HG02885 (cell line): ENCODE results near the gene UGT1A7.
"Not testable (repeated sequence)": the region's sequence is repeated elsewhere in the genome, so short reads cannot be mapped to it uniquely, and the experiment has no call there.

ENCODE experiments used
- ATAC-seq: cut with Tn5 transposase; IDR thresholded peaks from one replicate; pipeline ENCODE4 v1.9.1; 2021; ENCODE audit warnings: mild to moderate bottlenecking; ENCODE audit not compliant: unreplicated experiment, poor library complexity

Gene UGT1A7

DNA sequence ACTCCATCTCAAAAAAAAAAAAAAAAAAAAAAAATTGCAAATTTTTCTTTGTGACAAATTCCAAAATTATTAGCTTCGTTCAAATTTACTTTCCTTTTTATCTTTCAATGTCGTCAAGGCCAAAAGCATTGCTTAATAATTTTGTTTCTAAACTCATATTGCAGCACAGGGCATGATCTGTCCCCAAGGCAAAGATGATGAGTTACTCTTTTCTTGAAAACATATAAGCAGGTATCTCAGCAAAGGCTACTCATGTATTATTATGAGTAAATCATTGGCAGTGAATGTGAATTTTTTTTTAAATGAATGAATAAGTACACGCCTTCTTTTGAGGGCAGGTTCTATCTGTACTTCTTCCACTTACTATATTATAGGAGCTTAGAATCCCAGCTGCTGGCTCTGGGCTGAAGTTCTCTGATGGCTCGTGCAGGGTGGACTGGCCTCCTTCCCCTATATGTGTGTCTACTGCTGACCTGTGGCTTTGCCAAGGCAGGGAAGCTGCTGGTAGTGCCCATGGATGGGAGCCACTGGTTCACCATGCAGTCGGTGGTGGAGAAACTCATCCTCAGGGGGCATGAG is at the start of gene UGT1A7:
UGT1A7 (plus strand) TSS at position 381 of the 579 bp plus-strand sequence; CDS start at position 418, 37 bp downstream.
- no peak for ATAC-seq

DNA sequence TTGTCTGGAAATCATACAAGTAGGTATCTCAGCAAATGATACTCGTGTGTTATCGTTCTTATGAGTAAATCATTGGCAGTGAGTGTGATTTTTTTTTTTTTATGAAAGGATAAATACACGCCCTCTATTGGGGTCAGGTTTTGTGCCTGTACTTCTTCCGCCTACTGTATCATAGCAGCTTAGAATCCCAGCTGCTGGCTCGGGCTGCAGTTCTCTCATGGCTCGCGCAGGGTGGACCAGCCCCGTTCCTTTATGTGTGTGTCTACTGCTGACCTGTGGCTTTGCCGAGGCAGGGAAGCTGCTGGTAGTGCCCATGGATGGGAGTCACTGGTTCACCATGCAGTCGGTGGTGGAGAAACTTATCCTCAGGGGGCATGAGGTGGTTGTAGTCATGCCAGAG is 45.4 kb upstream of the UGT1A7 start, which contains the start of gene UGT1A10:
UGT1A10 (plus strand) TSS at position 143 of the 400 bp plus-strand sequence; CDS start at position 218, 75 bp downstream.
- not testable (repeated sequence) for ATAC-seq

DNA sequence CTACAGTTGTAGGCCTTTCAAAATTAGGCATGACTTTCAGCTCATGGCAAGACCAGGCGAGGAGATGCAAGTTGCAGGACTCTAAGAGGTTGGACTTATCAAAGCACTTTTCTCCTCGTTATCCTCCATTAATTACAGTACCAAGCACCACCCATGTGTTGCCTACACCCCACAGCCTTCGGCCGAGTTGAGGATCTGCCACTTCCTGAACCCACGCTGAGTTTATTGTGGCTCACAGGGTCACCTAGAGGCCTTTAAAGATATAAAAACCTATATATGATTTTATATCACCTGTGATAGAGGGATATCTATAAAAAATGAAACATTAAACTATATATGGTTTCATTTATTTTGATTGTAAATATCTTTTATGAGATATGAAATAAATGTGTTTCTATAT is 42.9 kb upstream of the UGT1A7 start:
- ATAC-seq: no peak

DNA sequence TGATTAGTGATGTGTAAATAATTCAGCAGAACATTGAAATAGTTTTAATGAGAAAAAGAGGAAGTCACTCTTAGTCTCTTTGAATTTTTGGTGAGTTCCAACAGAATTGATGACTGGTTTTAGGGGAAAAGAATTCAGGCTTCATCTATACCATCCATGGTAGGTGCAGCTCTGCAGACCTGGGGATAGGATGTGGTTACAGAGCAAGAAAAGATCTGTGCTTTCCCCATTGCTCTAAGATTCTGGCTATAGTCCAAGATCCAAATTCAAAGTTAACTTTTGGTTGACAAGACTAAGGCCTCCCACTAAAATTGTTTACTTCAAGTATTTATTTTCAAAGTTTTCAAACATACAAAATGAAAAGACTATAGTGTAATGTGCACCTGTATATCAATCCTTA is 41.8 kb upstream of the UGT1A7 start:
- ATAC-seq: no peak

DNA sequence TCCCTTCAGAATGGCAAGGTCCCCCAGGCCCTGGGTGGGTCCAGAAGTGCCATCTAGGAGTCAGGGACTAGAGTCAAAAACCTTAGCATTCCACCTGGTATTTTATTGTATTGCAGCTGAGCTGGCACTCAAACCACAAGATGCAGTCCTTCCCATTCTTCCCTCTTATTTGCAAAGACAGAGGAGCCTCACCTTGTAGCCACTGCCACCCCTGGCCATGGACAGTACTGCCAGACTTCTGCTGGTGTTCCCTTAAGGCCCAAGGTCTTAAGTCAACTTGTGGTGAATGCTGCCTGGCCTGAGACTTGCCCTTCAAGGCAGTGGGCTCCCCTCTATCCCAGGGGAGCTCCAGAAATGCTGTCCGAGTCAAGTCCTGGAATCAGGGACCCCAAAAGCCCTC is 38.6 kb upstream of the UGT1A7 start:
- no peak for ATAC-seq

DNA sequence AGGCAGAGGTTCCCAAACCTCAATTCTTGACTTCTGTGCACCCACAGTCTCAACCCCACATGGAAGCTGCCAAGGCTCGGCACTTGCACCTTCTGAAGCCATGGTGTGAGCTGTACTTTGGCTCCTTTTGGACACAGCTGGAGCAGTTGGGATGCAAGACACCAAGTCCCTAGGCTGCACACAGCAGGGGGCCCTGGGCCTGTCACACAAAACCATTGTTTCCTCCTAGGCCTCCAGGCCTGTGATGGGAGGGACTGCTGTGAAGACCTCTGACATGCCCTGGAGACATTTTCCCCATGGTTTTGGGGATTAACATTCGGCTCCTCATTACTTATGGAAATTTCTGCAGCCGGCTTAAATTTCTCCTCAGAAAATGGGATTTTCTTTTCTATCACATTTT is 35.7 kb upstream of the UGT1A7 start:
- not testable (repeated sequence) for ATAC-seq

DNA sequence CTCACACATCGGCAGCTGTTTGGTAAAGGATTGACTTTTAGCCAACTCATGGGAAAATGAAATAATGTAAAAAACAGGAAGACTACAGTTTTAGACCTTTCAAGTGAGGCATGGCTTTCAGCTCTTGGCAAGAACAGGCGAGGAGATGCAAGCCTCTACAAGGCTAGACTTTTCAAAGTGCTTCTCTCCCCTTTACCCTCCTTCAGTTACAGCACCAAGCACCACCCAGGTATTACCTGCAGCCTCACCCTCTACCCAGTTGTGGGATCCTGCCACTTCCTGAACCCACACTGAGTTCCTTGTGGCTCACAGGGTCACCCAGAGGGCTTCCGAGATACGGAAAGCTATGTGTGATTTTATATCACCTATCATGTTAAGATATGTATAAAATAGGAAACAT is 30.7 kb upstream of the UGT1A7 start:
- ATAC-seq: no peak

DNA sequence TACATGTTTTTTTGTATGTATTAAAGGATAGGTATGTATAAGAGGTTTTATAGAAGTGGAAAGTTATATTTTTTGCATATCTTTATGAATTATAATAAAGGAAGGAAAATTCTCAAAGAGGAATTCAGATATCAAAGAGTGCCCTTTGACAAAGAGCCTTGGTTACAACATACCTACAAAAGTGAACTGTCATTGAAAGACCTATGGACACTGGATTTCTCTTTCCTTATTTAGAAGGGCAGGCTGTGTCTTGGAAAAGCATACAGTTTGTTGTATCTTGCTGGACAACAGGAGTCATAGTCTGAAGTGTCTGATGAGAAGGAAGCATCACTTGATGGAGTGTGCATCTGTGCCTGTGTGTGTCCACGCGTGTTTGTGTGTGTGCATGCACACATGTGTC is 30.3 kb upstream of the UGT1A7 start:
- no peak for ATAC-seq

DNA sequence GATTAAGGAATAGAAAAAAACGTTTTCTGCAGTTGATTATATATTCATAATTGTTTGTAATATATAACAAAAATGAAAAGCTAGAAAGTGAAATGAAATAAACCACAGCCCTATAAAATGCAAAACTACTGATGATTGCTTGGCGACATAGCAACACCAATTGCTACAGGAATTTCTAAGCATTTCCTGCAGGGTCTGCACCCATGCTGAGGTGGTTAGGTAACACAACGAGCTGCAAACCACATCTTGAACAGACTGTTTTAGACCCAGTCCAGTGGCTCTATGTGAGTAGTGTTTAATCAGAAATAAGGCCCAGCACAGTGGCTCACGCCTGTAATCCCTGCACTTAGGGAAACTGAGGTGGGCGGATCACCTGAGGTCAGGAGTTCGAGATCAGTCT is 27.2 kb upstream of the UGT1A7 start:
- no peak for ATAC-seq

DNA sequence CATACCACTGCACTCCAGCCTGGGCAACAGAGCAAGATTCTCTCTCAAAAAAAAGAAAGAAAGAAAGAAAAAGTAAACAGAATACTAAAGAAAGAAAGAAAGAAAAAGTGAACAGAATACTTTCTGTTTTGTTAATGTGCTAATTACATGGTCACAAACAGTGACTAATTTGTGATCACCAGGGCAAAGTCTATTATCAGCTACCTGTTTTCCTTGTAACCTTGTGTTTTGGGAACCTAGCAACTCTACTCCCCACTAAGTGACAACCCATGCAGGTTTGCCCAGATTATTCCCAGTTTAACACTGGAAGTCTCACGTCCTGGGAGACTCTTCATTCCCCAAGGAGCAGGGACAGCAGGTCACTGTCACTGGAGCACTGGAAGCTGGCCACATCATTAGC is 26.7 kb upstream of the UGT1A7 start:
- no peak for ATAC-seq

DNA sequence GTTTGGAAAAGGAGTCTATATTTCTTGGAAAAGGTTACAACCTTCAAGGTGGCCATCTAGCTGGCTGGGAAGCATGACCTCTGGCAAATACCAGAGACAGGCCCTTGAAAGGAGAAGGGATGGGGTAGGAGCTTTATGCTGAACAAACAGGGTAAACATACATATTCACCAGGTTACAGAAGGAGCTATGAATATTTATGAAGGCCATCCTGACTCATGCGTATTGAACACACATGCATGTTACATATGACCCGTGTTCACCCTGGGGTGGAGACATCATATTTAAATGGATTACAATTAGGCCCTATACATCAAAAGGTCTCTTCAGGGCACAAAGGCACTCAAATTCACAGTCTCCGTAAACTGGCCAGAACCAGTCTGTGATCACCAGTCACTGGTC is 25.8 kb upstream of the UGT1A7 start:
- ATAC-seq: not testable (repeated sequence)

DNA sequence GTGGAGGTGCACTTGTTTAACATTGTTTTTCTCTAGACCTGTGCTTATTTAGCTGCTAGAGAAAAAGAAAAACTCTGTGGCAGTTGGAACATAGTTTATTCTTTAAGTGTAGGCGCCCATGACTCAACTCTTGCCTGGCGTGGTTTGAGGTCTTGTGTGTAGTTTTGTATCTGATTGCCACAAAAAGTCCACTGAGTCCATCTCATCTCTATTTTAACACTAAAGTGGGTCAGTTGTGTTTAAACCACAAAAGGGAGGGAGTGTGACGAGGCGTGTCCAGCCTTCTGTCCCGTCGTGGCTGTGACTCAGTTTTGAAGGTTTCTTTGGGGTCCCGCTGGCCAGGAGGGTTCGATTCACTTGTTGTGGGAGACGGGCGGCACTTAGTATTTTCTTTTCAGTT is 25.3 kb upstream of the UGT1A7 start:
- no peak for ATAC-seq

DNA sequence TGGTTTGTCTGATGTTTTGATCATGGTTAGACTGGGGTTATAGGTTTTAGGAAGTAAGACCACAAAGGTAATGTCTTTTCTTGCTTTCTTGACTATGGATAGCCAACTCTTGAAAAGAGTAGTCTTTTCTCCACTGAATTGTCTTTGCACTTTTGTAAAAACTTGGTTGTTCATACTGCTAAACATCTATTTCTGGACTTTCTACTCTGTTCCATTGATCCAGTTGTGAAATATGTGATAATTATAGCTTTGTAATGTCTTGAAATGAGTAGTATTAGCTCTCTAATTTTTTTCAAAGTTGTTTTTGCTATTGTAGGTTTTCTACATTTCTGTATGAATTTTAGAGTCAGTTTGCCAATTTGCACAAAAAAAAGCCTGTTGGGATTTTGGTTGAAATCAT is 23.1 kb upstream of the UGT1A7 start:
- no peak for ATAC-seq

DNA sequence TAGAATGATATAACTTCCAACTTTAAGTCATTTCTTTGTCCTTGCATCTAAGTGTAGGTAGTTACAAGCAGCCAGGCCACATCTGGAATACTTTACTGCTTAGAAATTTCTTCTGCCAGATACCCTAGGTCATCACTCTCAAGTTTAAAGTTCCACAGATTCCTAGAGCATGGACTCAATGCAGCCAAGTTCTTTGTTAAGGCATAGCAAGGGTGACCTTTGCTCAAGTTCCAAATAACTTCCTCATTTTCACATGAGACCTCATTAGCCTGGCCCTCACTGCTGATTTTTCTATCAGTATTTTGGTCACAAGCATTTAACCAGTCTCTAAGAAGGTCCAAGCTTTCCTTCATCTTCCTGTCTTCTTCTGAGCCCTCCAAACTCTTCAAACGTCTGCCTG is 17.8 kb upstream of the UGT1A7 start:
- no peak for ATAC-seq

DNA sequence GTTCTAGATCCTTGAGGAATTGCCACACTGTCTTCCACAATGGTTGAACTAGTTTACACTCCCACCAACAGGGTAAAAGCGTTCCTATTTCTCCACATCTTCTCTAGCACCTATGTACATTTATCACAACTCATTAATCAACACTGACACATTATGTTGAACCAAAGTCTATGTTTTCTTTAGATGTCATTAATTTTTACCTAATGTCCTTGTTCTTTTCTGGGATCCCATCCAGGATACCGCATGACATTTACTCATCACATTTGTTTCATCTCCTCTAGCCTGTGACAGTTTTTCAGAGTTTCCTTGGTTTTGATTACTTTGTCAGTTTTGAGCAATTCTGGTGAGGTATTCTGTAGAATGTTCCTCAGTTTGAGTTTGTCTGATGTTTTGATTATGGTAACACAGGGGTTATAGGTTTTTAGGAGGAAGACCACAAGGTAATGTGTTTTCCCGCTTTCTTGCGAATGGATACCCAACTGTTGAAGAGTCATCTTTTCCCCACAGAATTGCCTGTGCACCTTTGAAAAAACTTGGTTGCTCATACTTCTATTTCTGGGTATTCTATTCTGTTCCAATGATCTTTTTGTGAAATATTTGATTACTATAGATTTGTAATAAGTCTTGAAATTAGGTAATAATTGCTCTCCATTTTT is 13.0 kb upstream of the UGT1A7 start:
- no peak for ATAC-seq

DNA sequence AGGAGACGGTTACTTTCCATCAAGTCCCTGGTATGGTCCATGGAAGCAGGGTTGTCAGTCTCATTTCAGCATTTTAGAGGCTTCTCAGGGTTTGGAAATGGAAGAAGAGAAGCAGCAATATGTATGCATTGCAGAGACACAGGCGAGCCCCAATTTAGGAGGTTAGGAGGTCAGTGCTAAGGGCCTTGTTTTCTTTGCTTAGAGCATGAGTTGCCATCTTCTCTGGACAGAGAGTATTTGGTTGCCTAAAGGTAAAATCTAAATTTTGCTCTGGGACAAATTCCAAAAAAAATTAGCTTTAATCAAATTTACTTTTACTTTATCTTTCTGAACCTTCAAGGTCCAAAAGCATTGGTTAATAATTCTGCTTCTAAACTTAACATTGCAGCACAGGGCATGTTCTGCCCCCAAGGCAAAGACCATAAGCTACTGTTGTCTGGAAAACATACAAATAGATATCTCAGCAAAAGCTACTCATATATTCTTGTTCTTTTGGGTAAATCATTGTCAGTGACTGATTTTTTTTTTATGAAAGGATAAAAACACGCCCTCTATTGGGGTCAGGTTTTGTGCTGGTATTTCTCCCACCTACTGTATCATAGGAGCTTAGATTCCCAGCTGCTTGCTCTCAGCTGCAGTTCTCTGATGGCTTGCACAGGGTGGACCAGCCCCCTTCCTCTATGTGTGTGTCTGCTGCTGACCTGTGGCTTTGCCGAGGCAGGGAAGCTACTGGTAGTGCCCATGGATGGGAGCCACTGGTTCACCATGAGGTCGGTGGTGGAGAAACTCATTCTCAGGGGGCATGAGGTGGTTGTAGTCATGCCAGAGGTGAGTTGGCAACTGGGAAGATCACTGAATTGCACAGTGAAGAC is 10.2 kb upstream of the UGT1A7 start, which contains the start of gene UGT1A9:
UGT1A9 (plus strand) TSS at position 609 of the 872 bp plus-strand sequence; CDS start at position 646, 37 bp downstream.
- no peak for ATAC-seq

DNA sequence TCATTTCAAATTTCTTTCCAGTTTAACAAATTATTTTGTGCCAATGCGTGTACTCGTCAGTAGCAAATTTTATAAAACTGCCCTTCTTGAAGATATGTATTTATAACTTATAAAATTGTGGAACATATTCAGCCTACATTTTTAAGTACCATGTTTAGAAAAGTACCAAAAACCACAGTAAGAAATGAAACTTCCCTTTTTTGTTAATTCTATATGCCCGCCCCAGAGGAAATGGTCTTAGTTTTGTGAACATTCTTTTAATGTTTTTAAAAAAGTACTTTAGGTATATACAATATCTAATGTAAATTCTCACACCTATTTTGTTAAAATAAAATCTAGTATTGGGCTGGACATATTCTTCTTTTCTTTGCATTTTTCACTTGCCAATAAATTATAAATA is 8.8 kb upstream of the UGT1A7 start:
- ATAC-seq: no peak

DNA sequence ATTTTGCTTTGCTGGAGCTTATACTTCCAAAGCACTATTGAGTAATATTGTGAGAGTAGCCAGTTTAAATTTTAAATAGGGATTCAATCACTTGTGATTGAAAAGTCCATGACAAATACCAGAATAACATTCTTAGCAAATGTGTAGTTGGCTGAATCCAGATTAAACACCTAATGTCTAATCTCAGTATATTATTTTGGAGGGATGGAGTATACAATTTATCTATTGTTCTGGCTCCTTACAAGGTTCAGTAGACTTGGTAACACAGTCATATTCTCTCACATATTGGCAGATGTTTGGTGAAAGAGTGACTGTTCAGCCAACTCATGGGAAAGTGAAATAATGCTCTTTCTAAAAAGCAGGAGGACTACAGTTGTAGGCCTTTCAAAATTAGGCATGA is 7.8 kb upstream of the UGT1A7 start:
- no peak for ATAC-seq

DNA sequence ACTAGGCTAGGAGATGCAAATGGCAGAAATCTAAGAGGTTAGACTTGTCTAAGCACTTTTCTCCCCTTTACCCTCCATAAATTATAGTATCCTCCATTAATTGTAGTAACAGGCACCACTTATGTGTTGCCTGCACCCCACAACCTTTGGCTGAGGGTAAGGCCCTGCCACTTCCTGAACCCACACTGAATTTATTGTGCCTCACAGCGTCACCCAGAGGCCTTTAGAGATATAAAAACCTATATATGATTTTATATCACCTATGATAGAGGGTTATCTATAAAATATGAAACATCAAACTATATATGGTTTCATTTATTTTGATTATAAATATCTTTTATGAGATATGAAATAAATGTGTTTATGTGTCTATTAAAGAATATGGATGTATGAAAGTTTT is 7.4 kb upstream of the UGT1A7 start:
- ATAC-seq: no peak

DNA sequence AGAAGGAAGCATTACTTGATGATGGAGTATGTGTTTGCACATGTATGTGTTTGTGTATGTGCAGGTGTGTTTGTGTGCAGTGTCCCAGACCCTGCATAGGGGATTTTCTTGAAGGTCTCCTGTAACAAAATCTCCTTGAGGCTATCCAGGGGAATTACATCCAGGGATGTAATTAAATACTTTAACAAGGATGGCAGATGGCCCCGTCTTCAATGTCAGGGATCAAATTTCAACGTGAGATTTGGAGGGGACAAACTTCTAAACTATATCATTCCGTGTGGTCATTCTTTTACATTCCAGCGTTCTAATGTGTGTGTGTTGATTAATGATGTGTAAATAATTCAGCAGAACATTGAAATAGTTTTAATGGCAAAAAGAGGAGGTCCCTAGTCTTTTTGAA is 6.7 kb upstream of the UGT1A7 start:
- no peak for ATAC-seq

DNA sequence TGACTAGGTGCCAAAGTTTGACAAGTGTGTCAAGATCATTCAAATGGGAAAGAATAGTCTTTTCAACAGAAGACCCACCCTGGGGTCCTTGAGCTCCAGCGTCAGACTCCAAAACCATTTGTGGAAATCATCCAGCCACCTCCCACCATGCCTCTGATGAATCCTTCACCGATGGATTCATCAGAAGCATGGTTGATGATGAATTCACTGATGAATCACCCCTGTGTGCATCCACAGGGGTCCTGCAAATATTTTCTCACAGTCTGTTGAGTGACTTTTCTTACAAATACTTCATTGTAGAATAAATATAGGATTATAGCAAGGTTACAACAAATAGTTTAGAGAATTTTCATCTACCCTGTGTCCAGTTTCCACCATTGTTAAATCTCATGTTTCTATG is 5.7 kb upstream of the UGT1A7 start:
- ATAC-seq: no peak
